ENCODE measurements around the gene PNLIPRP3. TPM values are rescaled to one million over a fixed set of nuclear protein-coding genes. Genes with fewer than 3 reads are reported as not detected.

The PNLIPRP3 gene
- total and polyA plus RNA-seq, 2 of the 8 experiments (the other 6 are each of a cell fraction or from before 2014, with no cell fraction given) = not detected

DNA sequence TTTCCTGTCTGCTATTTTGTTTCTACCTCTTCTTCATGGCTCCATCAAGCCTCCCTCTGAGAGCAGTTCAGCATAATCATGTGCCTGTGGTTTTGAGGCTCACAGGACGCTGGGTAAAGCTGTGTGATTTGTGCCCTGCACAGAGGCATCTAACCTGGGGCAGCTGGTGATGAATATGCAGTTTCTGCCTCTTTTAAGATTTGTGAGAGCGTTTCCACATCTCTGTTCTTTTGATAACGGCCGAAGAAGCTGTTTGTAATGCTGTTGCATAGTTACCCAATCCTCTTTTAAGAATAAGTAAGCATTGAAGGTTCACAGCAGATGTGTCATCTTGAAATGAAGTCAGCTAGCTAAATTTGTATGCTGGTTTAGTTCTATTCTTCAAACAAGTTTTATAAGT, 45.2 kb downstream of the PNLIPRP3 start:
- no peak overlapping the region for H2BK120ac ChIP-seq (replicated peaks; ENCODE audit: low read depth, low read length)
- H4K20me1 ChIP-seq (replicated peaks in 1 of 2; ENCODE audit: control insufficient read depth in 1 of 2, insufficient read depth in 2 of 2, low read length in 2 of 2) = no peaks in the 10 kb centered on the region
- H4K91ac ChIP-seq (replicated peaks; ENCODE audit: insufficient read length, low read length) = no peak overlapping the region
- H3K23me2 ChIP-seq (ENCODE audit: low read depth, low read length) = no peaks in the 10 kb centered on the region
- no peak overlapping the region for H2BK15ac ChIP-seq (ENCODE audit: low read length)
- no peak overlapping the region for H3K4me2 ChIP-seq (ENCODE audit: insufficient read depth in 1 of 2, low read depth in 2 of 2, low read length in 2 of 2)
- H3K79me2 ChIP-seq (ENCODE audit: control insufficient read depth in 1 of 2, insufficient read depth in 2 of 2, low read length in 2 of 2) = no peaks in the 10 kb centered on the region
- H2BK12ac ChIP-seq (ENCODE audit: low read depth, low read length) = no peak overlapping the region
- H3K79me1 ChIP-seq (ENCODE audit: low read depth, low read length) = no peaks in the 10 kb centered on the region
- FAIRE-seq (peak; percentile 69), DNase-seq (ENCODE audit: low read depth in 1 of 2, low spot score in 2 of 2) (no peak)
- no peak overlapping the region for H2BK5ac ChIP-seq (ENCODE audit: low read depth, low read length)
- H3K4ac ChIP-seq (replicated peaks; ENCODE audit: insufficient read length, low read depth, low read length) = peak overlapping the region; percentile 3
- H2BK20ac ChIP-seq (ENCODE audit: low read length) = no peak overlapping the region
- CTCF ChIA-PET (ENCODE audit: partially characterized antibody) = interaction anchor here (0.9 to 1.4 kb wide), 6 partner anchors 18 to 316 kb away, joined by 3 to 6 read pairs (median 4); no protein-coding TSS in a partner anchor
- no peaks in the 10 kb centered on the region for H3K36me3 ChIP-seq (ENCODE audit: control insufficient read depth in 2 of 4, insufficient read depth in 4 of 4, low read length in 3 of 4)
- H2AK5ac ChIP-seq (ENCODE audit: low read depth, low read length) = no peak overlapping the region
- no peak overlapping the region for H3K9ac ChIP-seq (replicated peaks in 1 of 4; ENCODE audit: extremely low read depth in 1 of 4, low read depth in 3 of 4, low read length in 3 of 4)
- no peak overlapping the region for H4K5ac ChIP-seq (ENCODE audit: insufficient read length, low read depth, low read length)
- no peak overlapping the region for H3K14ac ChIP-seq (ENCODE audit: insufficient read length)
- H3K27me3 ChIP-seq (replicated peaks in 1 of 4; ENCODE audit: control insufficient read depth in 3 of 4, extremely low read depth in 1 of 4, insufficient read depth in 3 of 4, low read length in 3 of 4) = no peaks in the 10 kb centered on the region
- H3K18ac ChIP-seq (ENCODE audit: extremely low read depth, low read length) = no peak overlapping the region
- WGBS, 2 experiments (ENCODE audit: extremely low coverage in 1 of 2, insufficient coverage in 1 of 2, insufficient read length in 1 of 2, insufficient replicate concordance in 2 of 2, low coverage in 1 of 2, low lambda C conversion rate in 2 of 2, missing lambda C conversion rate in 1 of 2) = 73% methylated on average over 4 of the region's 4 CpGs; no CpG with 5 or more reads in 1 of the 2 experiments
- peak overlapping the region; percentile 77 for H2AFZ ChIP-seq (ENCODE audit: low read length)
- no peaks in the 10 kb centered on the region for H3K4me1 ChIP-seq (replicated peaks in 1 of 4; ENCODE audit: control insufficient read depth in 3 of 4, insufficient read depth in 4 of 4, low read length in 3 of 4)
- H3K23ac ChIP-seq (ENCODE audit: insufficient read length) = no peak overlapping the region
- H4K8ac ChIP-seq (ENCODE audit: extremely low read depth, insufficient read depth, low read length) = no peak overlapping the region
- no peak overlapping the region for H3K56ac ChIP-seq (replicated peaks; ENCODE audit: insufficient read length, low read depth, low read length)
- no peak overlapping the region for H3K27ac ChIP-seq (ENCODE audit: low read depth, low read length)
- POLR2A ChIA-PET (ENCODE audit: partially characterized antibody) = no interaction called here
- H3K4me3 ChIP-seq (ENCODE audit: extremely low read depth in 1 of 4, insufficient read depth in 2 of 4, low read depth in 3 of 4, low read length in 4 of 4) = no peak overlapping the region
- H3K9me3 ChIP-seq (ENCODE audit: insufficient read depth in 2 of 2, low read depth in 1 of 2, low read length in 1 of 2) = no peaks in the 10 kb centered on the region
